Fibroblast of lung (primary cell): Measurements from ENCODE around the gene ZFYVE1.

Experiments used
- EZH2 ChIP-seq: IDR thresholded peaks from 2 replicates; pipeline ENCODE4 v1.5.1; 2012; ENCODE audit warnings: low read length, control low read depth, mild to moderate bottlenecking; ENCODE audit errors: missing control alignments
- TF ChIP-seq, protein P1 (sequence below), 2 donors: IDR thresholded peaks in 1 of 2; conservative IDR thresholded peaks in 1 of 2; 1 replicate in 1 of 2; 2 replicates in 1 of 2; pipeline ENCODE4 v1.5.1; 2011 to 2012; ENCODE audit warnings: low read length in 2 of 2, control low read depth in 1 of 2, inconsistent platforms in 1 of 2, low read depth in 1 of 2, mild to moderate bottlenecking in 1 of 2

DNA sequence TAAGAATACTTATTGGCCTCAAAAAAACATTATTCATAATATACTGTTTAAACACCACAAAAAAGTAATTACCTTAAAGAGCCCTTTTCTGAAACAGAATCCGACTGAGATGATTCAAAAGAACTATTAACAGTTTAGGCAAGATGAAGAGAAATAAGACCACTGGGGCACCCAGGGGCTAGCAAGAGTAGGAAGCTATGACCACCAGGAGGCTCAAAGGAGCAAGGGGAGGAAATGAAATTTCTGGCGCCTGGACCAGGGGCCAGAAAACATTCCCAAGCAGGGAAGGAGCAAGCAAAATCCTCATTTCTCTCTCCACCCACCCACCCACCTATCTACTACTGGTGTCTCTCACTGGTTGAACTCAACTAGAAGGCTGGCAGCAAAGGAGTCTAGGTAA, 106.9 kb downstream of the ZFYVE1 start:
- TF ChIP-seq, protein P1, sequence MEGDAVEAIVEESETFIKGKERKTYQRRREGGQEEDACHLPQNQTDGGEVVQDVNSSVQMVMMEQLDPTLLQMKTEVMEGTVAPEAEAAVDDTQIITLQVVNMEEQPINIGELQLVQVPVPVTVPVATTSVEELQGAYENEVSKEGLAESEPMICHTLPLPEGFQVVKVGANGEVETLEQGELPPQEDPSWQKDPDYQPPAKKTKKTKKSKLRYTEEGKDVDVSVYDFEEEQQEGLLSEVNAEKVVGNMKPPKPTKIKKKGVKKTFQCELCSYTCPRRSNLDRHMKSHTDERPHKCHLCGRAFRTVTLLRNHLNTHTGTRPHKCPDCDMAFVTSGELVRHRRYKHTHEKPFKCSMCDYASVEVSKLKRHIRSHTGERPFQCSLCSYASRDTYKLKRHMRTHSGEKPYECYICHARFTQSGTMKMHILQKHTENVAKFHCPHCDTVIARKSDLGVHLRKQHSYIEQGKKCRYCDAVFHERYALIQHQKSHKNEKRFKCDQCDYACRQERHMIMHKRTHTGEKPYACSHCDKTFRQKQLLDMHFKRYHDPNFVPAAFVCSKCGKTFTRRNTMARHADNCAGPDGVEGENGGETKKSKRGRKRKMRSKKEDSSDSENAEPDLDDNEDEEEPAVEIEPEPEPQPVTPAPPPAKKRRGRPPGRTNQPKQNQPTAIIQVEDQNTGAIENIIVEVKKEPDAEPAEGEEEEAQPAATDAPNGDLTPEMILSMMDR (conservative IDR thresholded peaks at IDR 0.05 in 1 of 2, IDR thresholded peaks at IDR 0.05 in 1 of 2; ENCODE audit: low read depth in 1 of 2, low read length in 2 of 2), result no peak
- no peak for TF ChIP-seq EZH2
